Omental fat pad (tissue), 4 donors: ENCODE data around the gene PSORS1C1. TPM values are rescaled to one million over a fixed set of nuclear protein-coding genes. Genes with fewer than 3 reads are reported as not detected.
A peak's percentile ranks its signal among the peaks of the same experiment; 100 is the strongest.
"Not testable (repeated sequence)": the region's sequence is repeated elsewhere in the genome, so short reads cannot be mapped to it uniquely, and the experiment has no call there.

Source experiments
- ATAC-seq: fragments of 150-250 bp; one replicate; pipeline ENCODE4 v1.9.1; 2016; ENCODE audit warnings: mild to moderate bottlenecking, moderate library complexity; ENCODE audit not compliant: low FRiP score
- DNase-seq: peaks from one replicate; pipeline ENCODE4 v3.0.0-alpha.2; 2019; ENCODE audit warnings: low spot score
- CTCF ChIP-seq, 3 donors: fragments of 450-650 bp; IDR thresholded peaks; one replicate each; pipeline ENCODE4 v1.5.1; 2016 to 2017; ENCODE audit warnings: antibody characterized with exemption in 3 of 3, mild to moderate bottlenecking in 3 of 3, moderate library complexity in 2 of 3
- small RNA-seq: library from RNA; depleted of rRNA; stranded (forward); fragments of <200 nt; gene quantifications from one replicate; pipeline ENCODE3, GENCODE V24; 2016
- total RNA-seq, 4 donors: library from RNA; depleted of rRNA; stranded (reverse); fragments of >200 nt; gene quantifications; one replicate each; pipeline ENCODE4 v1.1.0, GENCODE V29; 2016

The PSORS1C1 gene
- total RNA-seq, 4 donors from 2014 or later: 0.60 to 1.3 (median 1.3) TPM

GRCh38 chr6:31179042-31179386, 64.4 kb downstream of the PSORS1C1 start:
- DNase-seq: no peak
- no peak for ATAC-seq
- no peak for TF ChIP-seq CTCF (IDR thresholded peaks at IDR 0.05)

- ATAC-seq (no peak), DNase-seq (no peak)
- no peak for TF ChIP-seq CTCF (IDR thresholded peaks at IDR 0.05)
Observed at GRCh38 chr6:31179896-31180295, 65.3 kb downstream of the PSORS1C1 start.

GRCh38 chr6:31180500-31180899, 65.9 kb downstream of the PSORS1C1 start:
- DNase-seq: peak; percentile 43
- TF ChIP-seq CTCF (IDR thresholded peaks at IDR 0.05): no peak

GRCh38 chr6:31183287-31183686, 68.7 kb downstream of the PSORS1C1 start:
- not testable (repeated sequence) for DNase-seq, ATAC-seq

More at GRCh38 chr6:31180500-31180899, 65.9 kb downstream of the PSORS1C1 start:
- peak; percentile 96 for ATAC-seq

- not testable (repeated sequence) for DNase-seq, ATAC-seq
Observed at GRCh38 chr6:31183859-31184258, 69.3 kb downstream of the PSORS1C1 start.

GRCh38 chr6:31185695-31186051, 71.1 kb downstream of the PSORS1C1 start:
- ATAC-seq: not testable (repeated sequence)

GRCh38 chr6:31186052-31186734, 71.6 kb downstream of the PSORS1C1 start:
- TF ChIP-seq CTCF (IDR thresholded peaks at IDR 0.05): no peak
- ATAC-seq (no peak), DNase-seq (no peak)

More at GRCh38 chr6:31185695-31186051, 71.1 kb downstream of the PSORS1C1 start:
- not testable (repeated sequence) for DNase-seq

- TF ChIP-seq CTCF (IDR thresholded peaks at IDR 0.05): no peak
- DNase-seq (no peak), ATAC-seq (no peak)
Observed at GRCh38 chr6:31187780-31188194, 73.2 kb downstream of the PSORS1C1 start.

GRCh38 chr6:31189223-31189622, 74.6 kb downstream of the PSORS1C1 start:
- DNase-seq, ATAC-seq: not testable (repeated sequence)

Small RNA genes lying within 50 kb of the gene (small RNA-seq; reads per million reads assigned to genes)
- gene POLR2LP1 (not detected), gene RNU6-1133P (not detected)

Other genes starting within 250 kb of the PSORS1C1 start
- gene DDR1, start 230.3 kb upstream of the PSORS1C1 start, total RNA-seq: 10 to 100 TPM in 3 of 4 donors, 1 to 10 TPM in 1; 9.9 to 77.3 (median 48.7) TPM
- gene GTF2H4, start 206.6 kb upstream of the PSORS1C1 start, total RNA-seq: 10 to 100 TPM; 10.3 to 22.2 (median 14.7) TPM
- gene VARS2, start 200.6 kb upstream of the PSORS1C1 start, total RNA-seq: 10 to 100 TPM; 14.0 to 18.8 (median 16.6) TPM
- not detected for gene SFTA2, start 182.6 kb upstream of the PSORS1C1 start, total RNA-seq
- under 1 TPM in 1 of 4 donors, not detected in 3; 0.19 TPM for gene MUCL3, start 173.8 kb upstream of the PSORS1C1 start, total RNA-seq
- not detected for gene MUC21, start 131.1 kb upstream of the PSORS1C1 start, total RNA-seq
- gene MUC22, start 104.3 kb upstream of the PSORS1C1 start, total RNA-seq: not detected
- not detected for gene C6orf15, start 2.2 kb upstream of the PSORS1C1 start, total RNA-seq
- not detected for gene CDSN, start 5.6 kb downstream of the PSORS1C1 start, total RNA-seq
- not detected for gene PSORS1C2, start 24.3 kb downstream of the PSORS1C1 start, total RNA-seq
- gene CCHCR1, start 43.0 kb downstream of the PSORS1C1 start, total RNA-seq: 10 to 100 TPM in 1 of 4 donors, 1 to 10 TPM in 3; 4.6 to 21.1 (median 5.0) TPM
- 10 to 100 TPM in 1 of 4 donors, 1 to 10 TPM in 3; 1.9 to 19.5 (median 2.7) TPM for gene TCF19, start 43.8 kb downstream of the PSORS1C1 start, total RNA-seq
- 1 to 10 TPM in 2 of 4 donors, under 1 TPM in 1, not detected in 1; 0.37 to 2.4 (median 1.3) TPM for gene POU5F1, start 55.9 kb downstream of the PSORS1C1 start, total RNA-seq
- 100 to 1,000 TPM; 210 to 923 (median 462) TPM for gene HLA-C, start 157.3 kb downstream of the PSORS1C1 start, total RNA-seq
- gene HLA-B, start 242.4 kb downstream of the PSORS1C1 start, total RNA-seq: 1,000 to 10,000 TPM in 2 of 4 donors, 100 to 1,000 TPM in 2; 719 to 1,698 (median 1,160) TPM